GM12865 (cell line): ENCODE results near the gene PLAAT3.
A peak's percentile ranks its signal among the peaks of the same experiment; 100 is the strongest.
"Not testable (repeated sequence)": the region's sequence is repeated elsewhere in the genome, so short reads cannot be mapped to it uniquely, and the experiment has no call there.

Source experiments
- DNase-seq: peaks from one replicate; pipeline ENCODE4 v3.0.0; 2010; ENCODE audit warnings: low read depth
- H3K4me3 ChIP-seq: 2 replicates; pipeline ENCODE4 v1.5.1; 2011; ENCODE audit warnings: mild to moderate bottlenecking, low read depth, low read length, control low read depth
- CTCF ChIP-seq: IDR thresholded peaks from 2 replicates; pipeline ENCODE4 v1.5.1; 2011; ENCODE audit warnings: low read length, control low read depth, low read depth, inconsistent platforms; ENCODE audit not compliant: insufficient read depth; ENCODE audit errors: missing control alignments

The PLAAT3 gene

GRCh38 chr11:63595296-63595695 lies 18.9 kb downstream of the PLAAT3 start:
- H3K4me3 ChIP-seq, result no peak overlapping the region
- no peak for TF ChIP-seq CTCF
- no peak for DNase-seq

- DNase-seq, result peak; percentile 52
- H3K4me3 ChIP-seq, result no peak overlapping the region
- TF ChIP-seq CTCF, result peak; percentile 73
Measured at GRCh38 chr11:63592975-63593395, 21.2 kb downstream of the PLAAT3 start.

GRCh38 chr11:63590024-63590788 lies 24.0 kb downstream of the PLAAT3 start:
- TF ChIP-seq CTCF, result no peak
- H3K4me3 ChIP-seq, result no peak overlapping the region
- no peak for DNase-seq

- no peak for DNase-seq
- no peak for TF ChIP-seq CTCF
Measured at GRCh38 chr11:63589000-63589399, 25.2 kb downstream of the PLAAT3 start.

GRCh38 chr11:63586451-63587166 lies 27.6 kb downstream of the PLAAT3 start:
- no peak for TF ChIP-seq CTCF
- DNase-seq, result no peak

More at GRCh38 chr11:63589000-63589399, 25.2 kb downstream of the PLAAT3 start:
- H3K4me3 ChIP-seq, result no peak overlapping the region

GRCh38 chr11:63583357-63583677 lies 30.9 kb downstream of the PLAAT3 start:
- DNase-seq, result no peak
- TF ChIP-seq CTCF, result no peak
- no peak overlapping the region for H3K4me3 ChIP-seq

More at GRCh38 chr11:63586451-63587166, 27.6 kb downstream of the PLAAT3 start:
- no peak overlapping the region for H3K4me3 ChIP-seq

GRCh38 chr11:63581224-63581623 lies 33.0 kb downstream of the PLAAT3 start:
- not testable (repeated sequence) for DNase-seq, H3K4me3 ChIP-seq

- not testable (repeated sequence) for H3K4me3 ChIP-seq, DNase-seq
Measured at GRCh38 chr11:63578882-63579281, 35.4 kb downstream of the PLAAT3 start.
